ENCODE data around the gene EYA4.

GRCh38 chr6:133423242-133423641 lies 182.1 kb downstream of the EYA4 start:
- no peak for TF ChIP-seq CTCF (IDR thresholded peaks at IDR 0.05)
- TF ChIP-seq POLR2A (IDR thresholded peaks at IDR 0.05): no peak
